NB4 (cell line): Measurements from ENCODE around the gene SFTPA2.
"Not testable (repeated sequence)": the region's sequence is repeated elsewhere in the genome, so short reads cannot be mapped to it uniquely, and the experiment has no call there.

Experiments used
- CTCF ChIP-seq: IDR thresholded peaks from one replicate; pipeline ENCODE4 v1.5.1; 2012; ENCODE audit warnings: low read depth, low read length
- MAX ChIP-seq: IDR thresholded peaks from 2 replicates; pipeline ENCODE4 v1.6.1; 2011; ENCODE audit warnings: low read depth, low read length
- MYC ChIP-seq: IDR thresholded peaks from 2 replicates; pipeline ENCODE4 v1.6.1; 2011; ENCODE audit warnings: low read depth, low read length
- POLR2A ChIP-seq: IDR thresholded peaks from 2 replicates; pipeline ENCODE4 v1.6.1; 2011; ENCODE audit warnings: mild to moderate bottlenecking; ENCODE audit not compliant: insufficient read length; ENCODE audit errors: extremely low read depth

DNA sequence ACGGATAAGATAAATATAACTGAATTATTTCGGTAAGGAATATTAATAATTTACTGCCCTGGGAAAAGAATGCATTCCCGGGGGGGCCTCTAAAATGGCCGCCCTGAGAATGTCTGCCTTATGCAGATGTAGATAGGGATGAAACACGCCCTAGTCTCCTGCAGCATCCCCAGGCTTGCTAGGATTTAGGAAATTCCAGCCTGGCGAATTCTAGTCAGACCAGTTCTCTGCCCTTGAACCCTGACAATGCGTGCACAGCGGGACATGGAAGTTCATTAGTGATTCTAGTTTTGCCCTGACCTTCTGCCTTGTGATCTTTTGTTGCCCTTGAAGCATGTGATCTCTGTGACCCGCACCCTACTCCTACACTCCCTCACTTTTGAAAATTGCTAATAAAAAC is 39.4 kb upstream of the SFTPA2 start:
- TF ChIP-seq CTCF, MAX, POLR2A, MYC: not testable (repeated sequence)
